ENCODE results near the gene LGALSL.

LGALSL gene

DNA sequence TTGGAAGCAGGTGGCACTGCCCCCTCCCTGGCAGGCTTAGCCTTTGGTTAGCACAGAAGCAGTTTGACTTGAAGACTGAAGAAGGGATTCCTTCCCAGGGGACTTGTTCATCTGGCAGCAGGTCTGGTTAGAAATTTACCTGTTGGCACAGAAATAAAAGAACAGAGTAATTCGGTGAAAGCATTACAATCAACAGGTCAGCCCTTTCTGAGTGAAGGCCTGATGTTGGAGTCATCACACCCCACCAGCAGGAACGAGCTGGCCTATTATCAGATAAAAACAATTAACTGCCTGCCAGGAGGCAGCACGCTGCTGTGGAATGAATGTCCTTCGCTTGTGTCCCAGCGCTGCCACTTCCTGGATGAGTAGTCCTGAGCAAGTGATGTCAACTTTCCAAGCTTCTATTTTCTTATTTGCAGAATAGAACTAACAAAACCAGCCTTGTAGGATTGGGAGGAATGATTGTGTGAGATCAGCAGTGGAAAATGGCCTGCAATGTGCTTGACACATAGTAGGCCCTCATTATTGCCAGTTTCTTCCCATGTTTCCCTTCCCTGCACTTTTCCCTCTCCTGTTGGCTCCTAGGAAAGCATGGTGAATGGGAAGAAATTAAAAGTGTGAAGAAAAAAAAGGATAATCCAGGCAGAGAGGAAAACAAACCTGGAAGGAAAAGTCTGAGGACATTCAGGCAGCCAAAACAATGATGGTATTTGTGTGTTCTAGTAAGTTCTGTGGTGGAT, 29.0 kb downstream of the LGALSL start:
- H3K27ac ChIP-seq (ENCODE audit: low read depth, low read length), result no peak overlapping the region
- H3K4me2 ChIP-seq (ENCODE audit: low read depth, low read length, poor library complexity, severe bottlenecking), result no peak overlapping the region
- no peaks in the 10 kb centered on the region for H3F3A ChIP-seq (ENCODE audit: insufficient read depth)
- H3K36me3 ChIP-seq (ENCODE audit: low read length), result no peaks in the 10 kb centered on the region
- no peaks in the 10 kb centered on the region for H3K9me3 ChIP-seq (ENCODE audit: insufficient read depth, low read length)
- no peak overlapping the region for H2AFZ ChIP-seq (ENCODE audit: low read depth, low read length, severe bottlenecking)
- no peak overlapping the region for H3K9ac ChIP-seq (ENCODE audit: low read length)
- no peaks in the 10 kb centered on the region for H3K79me2 ChIP-seq (ENCODE audit: insufficient read depth, low read length)
- H3K4me3 ChIP-seq (ENCODE audit: insufficient read depth, low read length, poor library complexity, severe bottlenecking), result no peak overlapping the region
- no peak for TF ChIP-seq EZH2phosphoT487 (conservative IDR thresholded peaks at IDR 0.05; ENCODE audit: low read length)
- TF ChIP-seq, protein P1, sequence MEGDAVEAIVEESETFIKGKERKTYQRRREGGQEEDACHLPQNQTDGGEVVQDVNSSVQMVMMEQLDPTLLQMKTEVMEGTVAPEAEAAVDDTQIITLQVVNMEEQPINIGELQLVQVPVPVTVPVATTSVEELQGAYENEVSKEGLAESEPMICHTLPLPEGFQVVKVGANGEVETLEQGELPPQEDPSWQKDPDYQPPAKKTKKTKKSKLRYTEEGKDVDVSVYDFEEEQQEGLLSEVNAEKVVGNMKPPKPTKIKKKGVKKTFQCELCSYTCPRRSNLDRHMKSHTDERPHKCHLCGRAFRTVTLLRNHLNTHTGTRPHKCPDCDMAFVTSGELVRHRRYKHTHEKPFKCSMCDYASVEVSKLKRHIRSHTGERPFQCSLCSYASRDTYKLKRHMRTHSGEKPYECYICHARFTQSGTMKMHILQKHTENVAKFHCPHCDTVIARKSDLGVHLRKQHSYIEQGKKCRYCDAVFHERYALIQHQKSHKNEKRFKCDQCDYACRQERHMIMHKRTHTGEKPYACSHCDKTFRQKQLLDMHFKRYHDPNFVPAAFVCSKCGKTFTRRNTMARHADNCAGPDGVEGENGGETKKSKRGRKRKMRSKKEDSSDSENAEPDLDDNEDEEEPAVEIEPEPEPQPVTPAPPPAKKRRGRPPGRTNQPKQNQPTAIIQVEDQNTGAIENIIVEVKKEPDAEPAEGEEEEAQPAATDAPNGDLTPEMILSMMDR (IDR thresholded peaks at IDR 0.05; ENCODE audit: insufficient read depth, low read length, poor library complexity, severe bottlenecking), result no peak
- H4K20me1 ChIP-seq (ENCODE audit: low read depth, low read length), result no peaks in the 10 kb centered on the region
- H3K27me3 ChIP-seq (ENCODE audit: low read length), result no peaks in the 10 kb centered on the region
- no peaks in the 10 kb centered on the region for H3K9me2 ChIP-seq (replicated peaks; ENCODE audit: insufficient read depth, low read length)

DNA sequence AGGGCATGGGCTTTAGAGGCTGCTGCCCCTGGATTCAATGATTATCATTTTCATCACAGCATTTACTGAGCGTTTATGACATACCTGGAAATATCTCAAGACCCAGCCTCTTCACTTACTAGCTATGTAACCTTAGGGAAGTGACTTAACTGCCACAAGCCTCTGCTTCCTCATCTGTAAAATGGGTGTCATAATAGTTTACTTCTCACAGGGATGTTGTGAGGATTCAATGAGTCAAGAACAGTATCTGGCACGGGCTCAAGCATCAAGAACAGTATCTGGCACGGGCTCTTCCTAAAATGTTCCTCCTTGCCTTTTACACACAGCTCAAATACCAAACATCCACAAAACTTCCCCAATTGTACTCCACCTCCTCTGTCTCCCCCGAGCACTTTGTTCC, 31.4 kb downstream of the LGALSL start:
- Histone ChIP-seq H3F3A (ENCODE audit: insufficient read depth) (no peaks in the 10 kb centered on the region), H3K9ac (ENCODE audit: low read length) (no peak overlapping the region), H3K36me3 (ENCODE audit: low read length) (no peaks in the 10 kb centered on the region), H3K79me2 (ENCODE audit: insufficient read depth, low read length) (no peaks in the 10 kb centered on the region), H3K27ac (ENCODE audit: low read depth, low read length) (no peak overlapping the region), H3K9me2 (replicated peaks; ENCODE audit: insufficient read depth, low read length) (no peaks in the 10 kb centered on the region), H3K27me3 (ENCODE audit: low read length) (no peaks in the 10 kb centered on the region), H3K4me3 (ENCODE audit: insufficient read depth, low read length, poor library complexity, severe bottlenecking) (no peak overlapping the region), H3K4me2 (ENCODE audit: low read depth, low read length, poor library complexity, severe bottlenecking) (no peak overlapping the region), H4K20me1 (ENCODE audit: low read depth, low read length) (no peaks in the 10 kb centered on the region), H2AFZ (ENCODE audit: low read depth, low read length, severe bottlenecking) (no peak overlapping the region), H3K9me3 (ENCODE audit: insufficient read depth, low read length) (no peaks in the 10 kb centered on the region)
- no peak for TF ChIP-seq EZH2phosphoT487 (conservative IDR thresholded peaks at IDR 0.05; ENCODE audit: low read length)

DNA sequence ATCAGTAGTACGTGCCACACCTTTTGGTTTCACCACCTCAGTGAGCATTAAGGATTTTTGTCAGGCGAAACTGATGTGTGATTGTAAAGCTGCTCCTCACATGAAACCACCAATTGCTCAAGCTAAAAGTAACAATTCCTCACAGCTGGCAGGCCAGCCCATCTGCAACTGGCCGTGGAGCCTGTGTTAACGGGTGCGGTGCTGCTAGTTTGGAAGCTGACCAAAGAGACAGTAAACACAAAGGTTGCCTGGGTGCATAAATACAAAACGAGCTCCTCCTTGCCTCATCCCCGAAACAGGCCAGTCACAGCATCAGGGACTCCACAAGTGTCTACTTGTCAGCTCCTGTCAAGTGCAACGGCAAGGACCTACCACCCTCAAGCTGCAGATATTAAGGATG, 32.0 kb downstream of the LGALSL start:
- H3K9me3 ChIP-seq (ENCODE audit: insufficient read depth, low read length), result no peaks in the 10 kb centered on the region
- no peak overlapping the region for H3K9ac ChIP-seq (ENCODE audit: low read length)
- no peaks in the 10 kb centered on the region for H4K20me1 ChIP-seq (ENCODE audit: low read depth, low read length)
- no peak overlapping the region for H2AFZ ChIP-seq (ENCODE audit: low read depth, low read length, severe bottlenecking)
- no peaks in the 10 kb centered on the region for H3K9me2 ChIP-seq (replicated peaks; ENCODE audit: insufficient read depth, low read length)
- H3K4me2 ChIP-seq (ENCODE audit: low read depth, low read length, poor library complexity, severe bottlenecking), result no peak overlapping the region
- H3K36me3 ChIP-seq (ENCODE audit: low read length), result no peaks in the 10 kb centered on the region
- no peaks in the 10 kb centered on the region for H3K27me3 ChIP-seq (ENCODE audit: low read length)
- TF ChIP-seq, protein P1 (IDR thresholded peaks at IDR 0.05; ENCODE audit: insufficient read depth, low read length, poor library complexity, severe bottlenecking), result no peak
- TF ChIP-seq EZH2phosphoT487 (conservative IDR thresholded peaks at IDR 0.05; ENCODE audit: low read length), result no peak
- no peak overlapping the region for H3K4me3 ChIP-seq (ENCODE audit: insufficient read depth, low read length, poor library complexity, severe bottlenecking)
- H3F3A ChIP-seq (ENCODE audit: insufficient read depth), result no peaks in the 10 kb centered on the region
- H3K27ac ChIP-seq (ENCODE audit: low read depth, low read length), result no peak overlapping the region
- no peaks in the 10 kb centered on the region for H3K79me2 ChIP-seq (ENCODE audit: insufficient read depth, low read length)

DNA sequence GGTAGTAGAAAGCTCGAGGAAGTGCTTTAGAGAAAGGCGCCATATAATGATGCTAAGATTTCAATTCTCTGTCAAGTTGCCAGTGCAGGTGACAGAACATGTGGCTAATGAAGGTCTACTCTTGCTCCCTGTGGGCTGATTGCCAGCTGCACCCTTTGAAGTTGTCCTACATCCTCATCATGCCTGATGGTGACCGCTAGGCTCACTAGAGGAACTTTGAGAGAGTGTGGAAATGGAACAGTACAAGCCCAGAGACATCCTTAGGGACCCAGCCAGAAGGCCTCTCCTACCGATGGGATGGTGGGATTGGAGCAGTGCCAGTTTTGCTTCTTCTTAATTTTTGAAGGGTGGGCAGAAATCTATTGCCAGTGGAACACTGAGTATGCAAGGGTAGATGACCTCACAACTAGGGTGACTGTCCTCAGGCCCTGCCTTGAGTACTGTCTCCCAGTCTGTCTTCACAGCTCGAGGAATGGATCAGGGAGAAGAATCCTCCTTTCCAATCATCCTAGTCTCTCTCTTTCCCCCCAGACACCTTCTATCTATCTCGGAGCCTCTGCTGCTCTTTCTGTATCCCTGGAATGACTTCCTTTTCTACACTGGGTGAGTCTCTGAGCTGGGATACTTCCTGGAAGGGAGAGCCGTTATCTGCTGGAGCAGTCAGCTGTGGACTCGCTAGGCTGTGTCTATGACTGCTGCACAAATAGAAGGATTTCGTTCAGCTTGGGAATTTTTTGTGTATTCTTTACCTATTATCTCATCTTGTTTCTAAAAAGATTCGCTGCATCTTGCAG, 33.5 kb downstream of the LGALSL start:
- H3F3A ChIP-seq (ENCODE audit: insufficient read depth), result no peaks in the 10 kb centered on the region
- no peak overlapping the region for H3K4me3 ChIP-seq (ENCODE audit: insufficient read depth, low read length, poor library complexity, severe bottlenecking)
- no peaks in the 10 kb centered on the region for H3K27me3 ChIP-seq (ENCODE audit: low read length)
- no peaks in the 10 kb centered on the region for H3K9me3 ChIP-seq (ENCODE audit: insufficient read depth, low read length)
- no peak overlapping the region for H3K27ac ChIP-seq (ENCODE audit: low read depth, low read length)
- no peaks in the 10 kb centered on the region for H3K79me2 ChIP-seq (ENCODE audit: insufficient read depth, low read length)
- no peaks in the 10 kb centered on the region for H4K20me1 ChIP-seq (ENCODE audit: low read depth, low read length)
- H3K36me3 ChIP-seq (ENCODE audit: low read length), result no peaks in the 10 kb centered on the region
- H3K4me2 ChIP-seq (ENCODE audit: low read depth, low read length, poor library complexity, severe bottlenecking), result no peak overlapping the region
- H3K9ac ChIP-seq (ENCODE audit: low read length), result no peak overlapping the region
- TF ChIP-seq, protein P1 (IDR thresholded peaks at IDR 0.05; ENCODE audit: insufficient read depth, low read length, poor library complexity, severe bottlenecking), result no peak
- TF ChIP-seq EZH2phosphoT487 (conservative IDR thresholded peaks at IDR 0.05; ENCODE audit: low read length), result no peak
- no peaks in the 10 kb centered on the region for H3K9me2 ChIP-seq (replicated peaks; ENCODE audit: insufficient read depth, low read length)
- no peak overlapping the region for H2AFZ ChIP-seq (ENCODE audit: low read depth, low read length, severe bottlenecking)
